NT2/D1 (cell line): ENCODE results near the gene PLXNA2.

Experiments used
- SUZ12 ChIP-seq: IDR thresholded peaks from 2 replicates; pipeline ENCODE4 v1.6.1; 2011; ENCODE audit not compliant: insufficient read length, insufficient read depth; ENCODE audit errors: extremely low read depth
- ZNF274 ChIP-seq: IDR thresholded peaks from 2 replicates; pipeline ENCODE4 v1.6.1; 2011; ENCODE audit warnings: mild to moderate bottlenecking, low read depth, low read length

- TF ChIP-seq SUZ12 (no peak), ZNF274 (no peak)
Measured at GRCh38 chr1:208069317-208069716, 174.9 kb downstream of the PLXNA2 start.
